Activated naive CD4-positive, alpha-beta T cell treated with anti-CD3 and anti-CD28 coated beads, Interleukin-2, amount 10 ng/mL, durations not matched to agents 7 days and 5 days (primary cell): Measurements from ENCODE around the gene CMSS1.
A peak's percentile ranks its signal among the peaks of the same experiment; 100 is the strongest.

Experiments used
- CTCF ChIA-PET: fragments of 350-600 bp; sonication (Branson Sonifier 250); formaldehyde crosslinking; loops from one replicate; lab custom pipeline; 2021; ENCODE audit warnings: antibody characterized with exemption; lab: Charles Lee
- DNase-seq: peaks from one replicate; pipeline ENCODE4 v3.0.0-alpha.2; 2020
- H3K27ac Mint-ChIP-seq: one replicate; pipeline ENCODE4 v1.8.0; 2021; ENCODE audit warnings: mild to moderate bottlenecking, moderate library complexity, mixed read lengths
- H3K27me3 Mint-ChIP-seq: one replicate; pipeline ENCODE4 v1.8.0; 2021; ENCODE audit warnings: mild to moderate bottlenecking, mixed read lengths
- H3K36me3 Mint-ChIP-seq: one replicate; pipeline ENCODE4 v1.8.0; 2021; ENCODE audit warnings: mixed read lengths
- H3K4me1 Mint-ChIP-seq: one replicate; pipeline ENCODE4 v1.8.0; 2021; ENCODE audit warnings: mixed read lengths
- H3K4me3 Mint-ChIP-seq: one replicate; pipeline ENCODE4 v1.8.0; 2021; ENCODE audit warnings: mild to moderate bottlenecking, moderate library complexity, mixed read lengths
- H3K9me3 Mint-ChIP-seq: one replicate; pipeline ENCODE4 v1.8.0; 2021; ENCODE audit warnings: mixed read lengths

Gene CMSS1

DNA sequence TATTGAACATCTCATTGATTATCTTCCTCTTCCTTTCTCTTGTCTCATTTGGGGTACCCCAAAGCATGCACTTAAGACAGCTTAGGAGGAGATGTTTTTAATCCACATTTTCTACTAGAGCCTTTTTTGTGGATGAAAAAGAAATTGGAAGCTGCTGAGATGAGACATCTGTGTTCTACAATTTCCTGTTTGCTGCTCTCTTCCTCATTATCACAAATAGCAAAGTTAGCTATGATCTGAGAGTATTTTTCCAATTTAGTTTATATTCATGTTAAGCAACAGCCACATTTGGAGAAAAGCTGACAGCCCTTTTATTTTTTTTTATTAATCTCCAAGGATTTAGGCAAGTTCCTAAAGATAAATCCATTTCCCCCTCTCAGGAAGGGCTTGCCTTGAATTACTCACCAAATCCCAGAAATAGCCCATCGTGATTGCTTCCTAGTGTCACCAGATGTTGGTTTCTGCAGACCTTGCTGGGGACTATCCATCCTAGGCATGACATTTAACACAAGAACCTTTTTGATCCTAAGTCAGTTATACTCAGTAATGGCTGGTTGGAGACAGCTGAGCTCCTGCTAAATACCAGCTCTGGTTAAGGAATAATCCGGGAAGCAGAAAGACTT lies 367.4 kb downstream of the CMSS1 start:
- H3K4me1 Mint-ChIP-seq = peaks cover 4% of the 10 kb centered on the region
- no peak overlapping the region for H3K4me3 Mint-ChIP-seq
- H3K27me3 Mint-ChIP-seq = peaks cover 9% of the 10 kb centered on the region
- H3K27ac Mint-ChIP-seq = no peak overlapping the region
- H3K36me3 Mint-ChIP-seq = peaks cover 13% of the 10 kb centered on the region
- CTCF ChIA-PET = interaction anchor here (0.6 kb wide), 1 partner anchor 48 kb away, joined by 3 read pairs; no protein-coding TSS in a partner anchor
- H3K9me3 Mint-ChIP-seq = peaks cover 12% of the 10 kb centered on the region
- no peak for DNase-seq

GRCh38 chr3:100185847-100186246 lies 368.2 kb downstream of the CMSS1 start:
- H3K4me1 Mint-ChIP-seq = peaks cover 2% of the 10 kb centered on the region
- peaks cover 15% of the 10 kb centered on the region for H3K27me3 Mint-ChIP-seq
- H3K36me3 Mint-ChIP-seq = peaks cover 5% of the 10 kb centered on the region
- DNase-seq = no peak
- no peak overlapping the region for H3K4me3 Mint-ChIP-seq
- H3K27ac Mint-ChIP-seq = no peak overlapping the region
- peaks cover 4% of the 10 kb centered on the region for H3K9me3 Mint-ChIP-seq
- CTCF ChIA-PET = no interaction called here

- H3K9me3 Mint-ChIP-seq = no peaks in the 10 kb centered on the region
- DNase-seq = no peak
- H3K4me1 Mint-ChIP-seq = no peaks in the 10 kb centered on the region
- CTCF ChIA-PET = no interaction called here
- H3K27me3 Mint-ChIP-seq = peaks cover 15% of the 10 kb centered on the region
- no peaks in the 10 kb centered on the region for H3K36me3 Mint-ChIP-seq
- H3K4me3 Mint-ChIP-seq = no peak overlapping the region
- H3K27ac Mint-ChIP-seq = no peak overlapping the region
Observed at GRCh38 chr3:100189444-100189964, 371.8 kb downstream of the CMSS1 start.

DNA sequence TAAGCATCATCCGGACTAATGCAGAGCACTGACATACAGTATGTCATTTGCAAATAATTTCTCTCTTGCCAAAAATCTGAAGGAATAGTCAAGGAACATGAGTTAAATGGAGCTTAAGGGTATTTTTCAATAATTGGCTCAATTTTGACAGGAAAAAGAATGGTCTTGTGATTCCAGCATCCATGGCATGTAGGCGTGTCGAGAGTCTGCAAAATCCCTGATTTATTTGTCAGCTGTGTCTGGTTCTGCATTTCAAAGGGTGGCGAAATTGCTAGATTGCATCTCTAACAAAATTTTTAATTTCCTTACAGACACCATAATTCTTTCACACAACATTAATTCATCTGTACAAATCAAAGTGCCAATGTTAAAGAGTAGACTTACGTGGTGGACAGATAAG lies 377.7 kb downstream of the CMSS1 start:
- H3K36me3 Mint-ChIP-seq = no peaks in the 10 kb centered on the region
- no peaks in the 10 kb centered on the region for H3K9me3 Mint-ChIP-seq
- CTCF ChIA-PET = interaction anchor here (0.8 kb wide), 1 partner anchor 12 kb away, joined by 3 read pairs; no protein-coding TSS in a partner anchor
- no peaks in the 10 kb centered on the region for H3K4me1 Mint-ChIP-seq
- no peak overlapping the region for H3K4me3 Mint-ChIP-seq
- peaks cover 6% of the 10 kb centered on the region for H3K27me3 Mint-ChIP-seq
- no peak for DNase-seq
- no peak overlapping the region for H3K27ac Mint-ChIP-seq

DNA sequence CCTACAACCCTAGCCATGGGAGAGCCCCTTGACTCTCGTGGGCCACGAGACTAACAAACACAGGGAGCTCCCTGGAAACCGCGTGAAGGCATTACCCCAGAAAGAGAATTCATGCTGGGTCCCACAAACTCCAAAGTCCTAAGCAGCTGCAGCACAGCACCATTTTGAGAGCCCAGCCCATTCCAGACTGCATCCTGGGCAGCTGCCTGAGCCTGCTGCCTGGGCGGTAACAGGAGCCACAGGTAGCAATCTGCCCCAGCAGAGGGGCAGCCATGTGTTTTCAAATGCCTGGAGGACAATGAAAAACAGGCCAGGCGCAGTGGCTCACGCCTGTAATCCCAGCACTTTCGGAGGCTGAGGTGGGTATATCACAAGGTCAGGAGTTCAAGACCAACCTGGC lies 380.2 kb downstream of the CMSS1 start:
- CTCF ChIA-PET = no interaction called here
- no peak for DNase-seq
- no peak overlapping the region for H3K4me3 Mint-ChIP-seq
- no peaks in the 10 kb centered on the region for H3K4me1 Mint-ChIP-seq
- H3K9me3 Mint-ChIP-seq = no peaks in the 10 kb centered on the region
- peaks cover 8% of the 10 kb centered on the region for H3K27me3 Mint-ChIP-seq
- no peaks in the 10 kb centered on the region for H3K36me3 Mint-ChIP-seq
- H3K27ac Mint-ChIP-seq = no peak overlapping the region

GRCh38 chr3:100198579-100199269 lies 381.1 kb downstream of the CMSS1 start:
- no peak for DNase-seq
- no peak overlapping the region for H3K4me3 Mint-ChIP-seq
- H3K9me3 Mint-ChIP-seq = no peaks in the 10 kb centered on the region
- H3K27me3 Mint-ChIP-seq = peaks cover 11% of the 10 kb centered on the region
- H3K36me3 Mint-ChIP-seq = no peaks in the 10 kb centered on the region
- no peak overlapping the region for H3K27ac Mint-ChIP-seq
- CTCF ChIA-PET = no interaction called here
- H3K4me1 Mint-ChIP-seq = no peaks in the 10 kb centered on the region

DNA sequence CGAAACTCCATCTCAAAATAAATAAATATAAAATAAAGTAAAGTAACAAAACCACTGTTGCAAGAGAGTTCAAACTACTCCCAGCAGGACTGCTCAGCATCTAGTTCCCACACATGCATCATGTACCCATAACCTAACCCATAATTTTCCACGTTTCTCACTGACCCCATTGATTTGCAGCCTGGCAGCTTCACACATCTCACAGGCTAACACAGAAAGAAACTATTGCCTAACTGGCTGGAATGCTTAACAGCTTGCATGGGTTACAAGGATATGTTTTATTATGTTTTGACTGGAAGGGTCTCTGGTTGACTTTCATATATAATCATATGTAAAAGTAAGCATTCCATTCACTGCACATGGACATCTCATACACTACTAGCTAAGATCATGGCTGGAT lies 387.5 kb downstream of the CMSS1 start:
- no peak overlapping the region for H3K4me3 Mint-ChIP-seq
- CTCF ChIA-PET = no interaction called here
- peaks cover 2% of the 10 kb centered on the region for H3K36me3 Mint-ChIP-seq
- peaks cover 12% of the 10 kb centered on the region for H3K27me3 Mint-ChIP-seq
- H3K27ac Mint-ChIP-seq = no peak overlapping the region
- peaks cover 17% of the 10 kb centered on the region for H3K4me1 Mint-ChIP-seq
- no peak for DNase-seq
- peaks cover 2% of the 10 kb centered on the region for H3K9me3 Mint-ChIP-seq

DNA sequence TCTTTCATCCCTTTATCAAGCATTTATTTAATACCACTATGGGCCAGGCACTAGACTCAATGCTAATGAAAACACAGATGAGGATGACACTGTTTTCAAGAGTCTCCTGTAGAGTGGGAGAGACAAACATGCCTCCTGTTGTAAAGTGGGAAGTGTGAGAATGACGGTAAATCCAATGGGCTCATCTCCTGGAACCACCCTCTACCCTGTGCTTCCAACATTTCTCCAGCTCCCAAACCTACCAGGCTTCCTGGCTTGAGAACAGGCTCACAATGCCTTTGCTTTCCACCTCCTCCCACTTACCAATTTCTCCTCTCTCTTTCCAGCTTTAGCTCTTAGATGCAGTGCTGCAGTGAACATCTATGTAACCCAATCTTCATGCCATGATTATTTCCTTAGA lies 389.0 kb downstream of the CMSS1 start:
- H3K27ac Mint-ChIP-seq = no peak overlapping the region
- peaks cover 2% of the 10 kb centered on the region for H3K9me3 Mint-ChIP-seq
- CTCF ChIA-PET = no interaction called here
- peaks cover 28% of the 10 kb centered on the region for H3K4me1 Mint-ChIP-seq
- peaks cover 8% of the 10 kb centered on the region for H3K27me3 Mint-ChIP-seq
- DNase-seq = no peak
- peaks cover 2% of the 10 kb centered on the region for H3K36me3 Mint-ChIP-seq
- no peak overlapping the region for H3K4me3 Mint-ChIP-seq

DNA sequence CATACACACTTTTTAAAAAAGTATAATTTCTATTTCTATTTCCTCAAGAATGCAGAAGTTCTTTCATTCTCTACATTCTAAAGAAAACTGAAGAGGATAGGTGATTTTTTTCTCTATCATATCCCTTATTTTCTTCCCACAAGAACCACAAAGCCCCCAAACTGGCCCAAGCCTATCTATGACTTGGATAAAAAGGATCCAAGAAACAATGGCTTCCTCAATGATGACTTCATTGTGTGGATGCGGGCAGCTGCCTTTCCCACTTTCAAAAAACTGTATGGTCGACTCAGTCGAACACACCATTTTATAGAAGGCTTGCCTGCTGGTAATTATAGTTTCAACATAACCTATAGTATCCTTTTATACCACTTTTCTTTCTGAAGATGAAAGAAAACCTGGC lies 390.2 kb downstream of the CMSS1 start:
- no peak overlapping the region for H3K27ac Mint-ChIP-seq
- H3K36me3 Mint-ChIP-seq = peaks cover 2% of the 10 kb centered on the region
- peaks cover 2% of the 10 kb centered on the region for H3K9me3 Mint-ChIP-seq
- CTCF ChIA-PET = interaction anchor here (0.6 kb wide), 1 partner anchor 13 kb away, joined by 3 read pairs; no protein-coding TSS in a partner anchor
- H3K27me3 Mint-ChIP-seq = peaks cover 8% of the 10 kb centered on the region
- DNase-seq = no peak
- H3K4me3 Mint-ChIP-seq = no peak overlapping the region
- peaks cover 28% of the 10 kb centered on the region for H3K4me1 Mint-ChIP-seq

DNA sequence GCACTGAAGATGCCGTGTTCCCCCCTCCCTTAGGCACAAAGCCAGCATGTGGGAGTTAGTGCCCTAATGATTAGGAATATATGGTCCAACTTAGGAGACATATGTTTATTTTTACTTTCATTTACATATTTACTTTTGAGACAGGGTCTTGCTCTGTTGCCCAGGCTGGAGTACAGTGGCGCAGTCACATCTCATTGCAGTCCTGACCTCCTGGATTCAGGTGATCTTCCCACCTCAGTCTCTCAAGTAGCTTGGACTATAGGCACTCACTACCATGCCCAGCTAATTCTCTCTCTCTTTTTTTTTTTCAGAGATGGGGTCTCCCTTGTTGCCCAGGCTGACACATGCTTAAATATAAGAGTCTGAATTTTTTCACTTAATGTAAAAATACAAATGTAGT lies 391.5 kb downstream of the CMSS1 start:
- Mint-ChIP-seq H3K4me1 (peaks cover 28% of the 10 kb centered on the region), H3K4me3 (no peak overlapping the region), H3K27ac (no peak overlapping the region), H3K27me3 (peaks cover 5% of the 10 kb centered on the region), H3K9me3 (peaks cover 2% of the 10 kb centered on the region), H3K36me3 (peaks cover 2% of the 10 kb centered on the region)
- CTCF ChIA-PET = no interaction called here
- DNase-seq = no peak

DNA sequence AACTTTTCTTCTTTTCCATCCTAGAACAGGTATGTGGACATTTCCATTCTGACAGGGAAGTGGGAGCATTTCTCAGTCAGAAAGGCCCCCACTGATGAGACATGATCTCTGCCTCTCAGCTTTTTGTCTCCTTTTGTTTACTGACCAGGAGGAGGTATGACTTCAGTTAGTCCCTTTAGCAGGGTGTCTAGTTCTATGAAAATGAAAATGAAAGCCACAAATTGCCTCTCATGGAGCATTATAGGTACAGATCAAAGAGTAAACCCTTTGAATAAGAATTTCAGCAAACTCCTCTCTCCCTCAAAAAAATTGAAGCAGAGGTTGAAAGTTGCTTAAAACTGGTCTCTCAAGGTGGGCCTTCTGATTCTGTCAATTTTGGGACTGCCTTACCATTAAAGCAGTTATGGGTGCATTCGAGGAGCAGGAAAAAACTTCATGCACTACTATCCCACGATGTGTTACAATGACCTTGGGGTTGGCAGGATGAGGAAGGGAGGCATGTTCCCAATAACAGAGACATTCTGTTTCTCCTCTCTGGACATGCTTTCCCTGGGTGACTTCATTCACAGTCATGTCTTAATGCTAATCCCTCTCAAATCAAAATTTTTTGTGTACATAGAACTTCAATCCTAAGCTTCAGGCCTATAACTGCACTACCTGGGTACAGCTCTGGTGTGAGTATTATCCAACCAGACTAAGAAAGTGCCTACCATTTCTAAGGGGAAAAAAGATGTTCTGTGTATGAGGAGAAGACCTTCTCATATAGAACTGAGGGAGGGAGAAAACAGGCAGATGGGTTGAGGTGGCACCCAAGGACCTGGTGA lies 392.5 kb downstream of the CMSS1 start:
- no peak for DNase-seq
- peaks cover 2% of the 10 kb centered on the region for H3K36me3 Mint-ChIP-seq
- peak overlapping the region; percentile 10 for H3K4me3 Mint-ChIP-seq
- H3K4me1 Mint-ChIP-seq = peaks cover 28% of the 10 kb centered on the region
- H3K9me3 Mint-ChIP-seq = peaks cover 2% of the 10 kb centered on the region
- CTCF ChIA-PET = interaction anchor here (1.7 to 1.8 kb wide), 2 partner anchors 44 to 141 kb away, joined by 5 to 6 read pairs; no protein-coding TSS in a partner anchor
- H3K27me3 Mint-ChIP-seq = peaks cover 8% of the 10 kb centered on the region
- H3K27ac Mint-ChIP-seq = peak overlapping the region; percentile 93

DNA sequence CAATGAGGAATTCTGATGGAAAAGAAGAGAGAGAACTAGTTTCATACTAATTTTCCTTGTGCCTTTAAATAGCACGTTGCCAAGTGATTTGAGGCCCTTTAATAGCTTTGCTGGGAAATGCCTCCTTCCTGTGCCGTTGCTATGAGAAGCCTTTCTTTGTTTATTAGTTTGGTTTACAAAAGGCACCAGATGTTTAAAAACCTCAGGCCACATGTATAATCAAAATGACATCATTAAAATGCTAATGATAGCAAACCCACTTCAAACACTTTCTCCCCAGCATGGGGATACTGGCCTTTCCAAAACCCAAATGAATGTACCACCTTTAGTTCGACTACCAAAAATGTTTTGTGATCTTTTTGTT lies 393.1 kb downstream of the CMSS1 start:
- peaks cover 28% of the 10 kb centered on the region for H3K4me1 Mint-ChIP-seq
- peak overlapping the region; percentile 10 for H3K4me3 Mint-ChIP-seq
- H3K9me3 Mint-ChIP-seq = peaks cover 2% of the 10 kb centered on the region
- peaks cover 14% of the 10 kb centered on the region for H3K27me3 Mint-ChIP-seq
- peaks cover 2% of the 10 kb centered on the region for H3K36me3 Mint-ChIP-seq
- CTCF ChIA-PET = interaction anchor here (1.7 to 1.8 kb wide), 2 partner anchors 44 to 142 kb away, joined by 5 to 6 read pairs; no protein-coding TSS in a partner anchor
- peak overlapping the region; percentile 93 for H3K27ac Mint-ChIP-seq
- no peak for DNase-seq

DNA sequence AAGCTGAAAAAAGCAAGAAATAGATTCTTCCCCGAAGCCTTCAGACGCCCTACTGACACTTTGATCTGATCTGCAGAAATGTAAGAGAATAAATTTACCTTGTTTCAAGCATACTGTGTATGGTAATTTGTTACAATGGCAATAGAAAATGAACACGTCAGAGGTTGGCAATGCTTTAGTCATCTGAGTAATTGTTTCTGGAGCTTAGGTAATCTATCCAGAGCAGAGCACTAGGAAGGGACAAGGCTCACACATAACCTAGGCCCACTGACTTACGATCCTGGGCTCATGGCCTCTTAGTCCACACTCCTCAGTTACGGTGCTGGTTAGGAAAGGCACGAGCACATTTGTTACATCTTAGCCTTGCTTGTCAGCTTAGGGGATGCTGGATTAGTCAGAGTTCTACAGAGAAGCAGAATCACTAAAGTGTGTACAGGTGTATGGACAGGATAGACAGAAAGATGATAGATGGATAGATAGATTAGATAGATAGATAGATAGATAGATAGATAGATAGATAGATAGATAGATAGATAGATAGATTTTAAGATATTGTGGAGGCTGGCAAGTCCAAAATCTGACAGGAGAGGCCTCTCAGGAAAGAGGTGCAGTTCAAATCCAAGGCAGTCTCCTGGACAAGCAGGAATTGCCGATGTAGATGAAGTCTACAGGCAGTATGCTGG lies 396.4 kb downstream of the CMSS1 start:
- Mint-ChIP-seq H3K27ac (no peak overlapping the region), H3K4me1 (peaks cover 22% of the 10 kb centered on the region), H3K4me3 (no peak overlapping the region), H3K27me3 (peaks cover 30% of the 10 kb centered on the region), H3K9me3 (peaks cover 2% of the 10 kb centered on the region), H3K36me3 (peaks cover 3% of the 10 kb centered on the region)
- no peak for DNase-seq
- CTCF ChIA-PET = no interaction called here

DNA sequence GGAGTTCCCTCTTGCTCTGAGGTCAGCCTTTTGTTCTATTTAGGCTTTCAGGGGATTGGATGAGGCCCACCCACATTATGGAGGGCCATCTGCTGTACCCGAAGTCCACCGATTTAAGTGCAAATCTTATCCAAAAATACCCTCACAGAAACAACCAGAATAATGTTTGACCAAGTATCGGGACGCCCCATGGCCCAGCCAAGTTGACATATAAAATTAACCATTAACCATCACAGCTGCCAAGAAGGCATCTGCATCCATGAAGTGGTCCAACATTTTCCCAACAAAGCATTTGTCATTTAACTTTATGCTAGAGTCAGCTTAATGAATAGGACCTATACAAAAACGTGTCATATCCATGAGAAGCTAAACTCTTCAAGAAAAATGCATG lies 396.9 kb downstream of the CMSS1 start:
- H3K27me3 Mint-ChIP-seq = peaks cover 34% of the 10 kb centered on the region
- H3K9me3 Mint-ChIP-seq = peaks cover 7% of the 10 kb centered on the region
- peaks cover 17% of the 10 kb centered on the region for H3K4me1 Mint-ChIP-seq
- H3K27ac Mint-ChIP-seq = no peak overlapping the region
- CTCF ChIA-PET = no interaction called here
- no peak overlapping the region for H3K4me3 Mint-ChIP-seq
- no peak for DNase-seq
- peaks cover 6% of the 10 kb centered on the region for H3K36me3 Mint-ChIP-seq
